ENCODE data around the gene SPSB1.

GRCh38 chr1:9270290-9270883, 22.3 kb upstream of the SPSB1 start:
- TF ChIP-seq POLR2A (IDR thresholded peaks at IDR 0.05) (no peak), POLR2AphosphoS5 (IDR thresholded peaks at IDR 0.05) (no peak), CTCF (IDR thresholded peaks at IDR 0.05) (no peak), EP300 (IDR thresholded peaks at IDR 0.05) (no peak)

Measured in stomach (tissue), 4 donors.